Measurements from ENCODE around the gene COL5A1. TPM values are rescaled to one million over a fixed set of nuclear protein-coding genes. Genes with fewer than 3 reads are reported as not detected.

COL5A1 gene
- total RNA-seq, 5 donors from 2014 or later (not counting 1 experiment from before 2014, with no cell fraction given) = 0.18 to 2.3 (median 1.7) TPM

- POLR2A ChIA-PET = interaction anchor here in 1 of 2 donors (0.6 kb wide), 1 partner anchor 197 kb away, joined by 3 read pairs; no protein-coding TSS in a partner anchor
- Histone ChIP-seq H3K36me3 (ENCODE audit: control insufficient read depth in 2 of 2, extremely low read depth in 1 of 2, insufficient read depth in 1 of 2, low read length in 1 of 2) (no peaks in the 10 kb centered on the region), H3K4me3 (ENCODE audit: control insufficient read depth in 1 of 2, extremely low read depth in 1 of 2, low read length in 1 of 2) (no peak overlapping the region), H3K4me1 (ENCODE audit: control insufficient read depth in 1 of 2, extremely low read depth in 1 of 2, insufficient read depth in 2 of 2, low read length in 2 of 2) (no peaks in the 10 kb centered on the region), H3K9me3 (no peaks in the 10 kb centered on the region), H3K27me3 (replicated peaks in 1 of 2; ENCODE audit: control insufficient read depth in 2 of 2, extremely low read depth in 1 of 2, insufficient read depth in 2 of 2, low read length in 1 of 2) (peaks cover 0 to 10% of the 10 kb centered on the region in 2 experiments), H3K27ac (ENCODE audit: low read length) (no peak overlapping the region)
- Mint-ChIP-seq H3K4me3 (no peak overlapping the region), H3K9me3 (no peaks in the 10 kb centered on the region), H3K27ac (no peak overlapping the region), H3K4me1 (no peaks in the 10 kb centered on the region), H3K36me3 (no peaks in the 10 kb centered on the region), H3K27me3 (no peaks in the 10 kb centered on the region)
- CTCF ChIA-PET = no interaction called here
- no peak for ATAC-seq (replicated peaks in 1 of 4)
- DNase-seq = no peak
- 88% methylated on average over 1 of the region's 13 CpGs for WGBS (ENCODE audit: insufficient coverage)
Observed at GRCh38 chr9:134630393-134630790, 11.2 kb upstream of the COL5A1 start.

- H3K27ac Mint-ChIP-seq = no peak overlapping the region
- no peaks in the 10 kb centered on the region for H3K36me3 Mint-ChIP-seq
- no peak for DNase-seq
- ChIA-PET CTCF (no interaction called here), POLR2A (no interaction called here)
- no peak overlapping the region for H3K4me3 ChIP-seq (ENCODE audit: control insufficient read depth in 1 of 2, extremely low read depth in 1 of 2, low read length in 1 of 2)
- no peaks in the 10 kb centered on the region for H3K36me3 ChIP-seq (ENCODE audit: control insufficient read depth in 2 of 2, extremely low read depth in 1 of 2, insufficient read depth in 1 of 2, low read length in 1 of 2)
- H3K9me3 Mint-ChIP-seq = no peaks in the 10 kb centered on the region
- H3K4me3 Mint-ChIP-seq = no peak overlapping the region
- H3K27me3 ChIP-seq (replicated peaks in 1 of 2; ENCODE audit: control insufficient read depth in 2 of 2, extremely low read depth in 1 of 2, insufficient read depth in 2 of 2, low read length in 1 of 2) = peaks cover 0 to 9% of the 10 kb centered on the region in 2 experiments
- no peaks in the 10 kb centered on the region for H3K4me1 Mint-ChIP-seq
- 60% methylated on average over 2 of the region's 8 CpGs for WGBS (ENCODE audit: insufficient coverage)
- H3K27me3 Mint-ChIP-seq = no peaks in the 10 kb centered on the region
- no peak for ATAC-seq (replicated peaks in 1 of 4)
- no peaks in the 10 kb centered on the region for H3K9me3 ChIP-seq
- no peaks in the 10 kb centered on the region for H3K4me1 ChIP-seq (ENCODE audit: control insufficient read depth in 1 of 2, extremely low read depth in 1 of 2, insufficient read depth in 2 of 2, low read length in 2 of 2)
- no peak overlapping the region for H3K27ac ChIP-seq (ENCODE audit: low read length)
Observed at GRCh38 chr9:134630861-134631260, 10.7 kb upstream of the COL5A1 start.

GRCh38 chr9:134631881-134632280 is 9.7 kb upstream of the COL5A1 start:
- no peaks in the 10 kb centered on the region for H3K36me3 ChIP-seq (ENCODE audit: control insufficient read depth in 2 of 2, extremely low read depth in 1 of 2, insufficient read depth in 1 of 2, low read length in 1 of 2)
- POLR2A ChIA-PET = no interaction called here
- 82% methylated on average over 10 of the region's 10 CpGs for WGBS (ENCODE audit: insufficient coverage)
- H3K9me3 Mint-ChIP-seq = no peaks in the 10 kb centered on the region
- no peaks in the 10 kb centered on the region for H3K4me1 ChIP-seq (ENCODE audit: control insufficient read depth in 1 of 2, extremely low read depth in 1 of 2, insufficient read depth in 2 of 2, low read length in 2 of 2)
- H3K27ac Mint-ChIP-seq = no peak overlapping the region
- no peak overlapping the region for H3K27ac ChIP-seq (ENCODE audit: low read length)
- H3K4me3 ChIP-seq (ENCODE audit: control insufficient read depth in 1 of 2, extremely low read depth in 1 of 2, low read length in 1 of 2) = no peak overlapping the region
- H3K4me1 Mint-ChIP-seq = no peaks in the 10 kb centered on the region
- no peak overlapping the region for H3K4me3 Mint-ChIP-seq
- peaks cover 0 to 7% of the 10 kb centered on the region in 2 experiments for H3K27me3 ChIP-seq (replicated peaks in 1 of 2; ENCODE audit: control insufficient read depth in 2 of 2, extremely low read depth in 1 of 2, insufficient read depth in 2 of 2, low read length in 1 of 2)
- no peak for DNase-seq
- no peaks in the 10 kb centered on the region for H3K36me3 Mint-ChIP-seq
- CTCF ChIA-PET = no interaction called here
- no peaks in the 10 kb centered on the region for H3K9me3 ChIP-seq
- no peak for ATAC-seq (replicated peaks in 1 of 4)
- no peaks in the 10 kb centered on the region for H3K27me3 Mint-ChIP-seq

GRCh38 chr9:134632329-134632728 is 9.3 kb upstream of the COL5A1 start:
- CTCF ChIA-PET = no interaction called here
- no peaks in the 10 kb centered on the region for H3K9me3 ChIP-seq
- DNase-seq = no peak

GRCh38 chr9:134633362-134634142 is 8.1 kb upstream of the COL5A1 start:
- Mint-ChIP-seq H3K4me1 (no peaks in the 10 kb centered on the region), H3K36me3 (no peaks in the 10 kb centered on the region), H3K27ac (no peak overlapping the region), H3K4me3 (no peak overlapping the region), H3K9me3 (no peaks in the 10 kb centered on the region), H3K27me3 (peaks cover 0 to under 1% of the 10 kb centered on the region in 2 donors)
- H3K4me3 ChIP-seq (ENCODE audit: control insufficient read depth in 1 of 2, extremely low read depth in 1 of 2, low read length in 1 of 2) = no peak overlapping the region
- no peaks in the 10 kb centered on the region for H3K36me3 ChIP-seq (ENCODE audit: control insufficient read depth in 2 of 2, extremely low read depth in 1 of 2, insufficient read depth in 1 of 2, low read length in 1 of 2)
- no peaks in the 10 kb centered on the region for H3K4me1 ChIP-seq (ENCODE audit: control insufficient read depth in 1 of 2, extremely low read depth in 1 of 2, insufficient read depth in 2 of 2, low read length in 2 of 2)
- no peak for ATAC-seq (replicated peaks in 1 of 4)
- WGBS (ENCODE audit: insufficient coverage) = 81% methylated on average over 13 of the region's 16 CpGs
- H3K27me3 ChIP-seq (replicated peaks in 1 of 2; ENCODE audit: control insufficient read depth in 2 of 2, extremely low read depth in 1 of 2, insufficient read depth in 2 of 2, low read length in 1 of 2) = peaks cover 0 to 11% of the 10 kb centered on the region in 2 experiments
- H3K27ac ChIP-seq (ENCODE audit: low read length) = no peak overlapping the region
- no peak for DNase-seq
- no peaks in the 10 kb centered on the region for H3K9me3 ChIP-seq
- ChIA-PET POLR2A (no interaction called here), CTCF (no interaction called here)

More at GRCh38 chr9:134632329-134632728, 9.3 kb upstream of the COL5A1 start:
- H3K36me3 ChIP-seq (ENCODE audit: control insufficient read depth in 2 of 2, extremely low read depth in 1 of 2, insufficient read depth in 1 of 2, low read length in 1 of 2) = no peaks in the 10 kb centered on the region
- Mint-ChIP-seq H3K27me3 (no peaks in the 10 kb centered on the region), H3K27ac (no peak overlapping the region), H3K9me3 (no peaks in the 10 kb centered on the region), H3K4me1 (no peaks in the 10 kb centered on the region), H3K4me3 (no peak overlapping the region), H3K36me3 (no peaks in the 10 kb centered on the region)
- no peak overlapping the region for H3K4me3 ChIP-seq (ENCODE audit: control insufficient read depth in 1 of 2, extremely low read depth in 1 of 2, low read length in 1 of 2)
- ATAC-seq (replicated peaks in 1 of 4) = no peak
- H3K27me3 ChIP-seq (replicated peaks in 1 of 2; ENCODE audit: control insufficient read depth in 2 of 2, extremely low read depth in 1 of 2, insufficient read depth in 2 of 2, low read length in 1 of 2) = peaks cover 0 to 8% of the 10 kb centered on the region in 2 experiments
- H3K27ac ChIP-seq (ENCODE audit: low read length) = no peak overlapping the region
- WGBS (ENCODE audit: insufficient coverage) = 90% methylated on average over 7 of the region's 9 CpGs
- POLR2A ChIA-PET = no interaction called here
- no peaks in the 10 kb centered on the region for H3K4me1 ChIP-seq (ENCODE audit: control insufficient read depth in 1 of 2, extremely low read depth in 1 of 2, insufficient read depth in 2 of 2, low read length in 2 of 2)

- H3K4me1 ChIP-seq (ENCODE audit: control insufficient read depth in 1 of 2, extremely low read depth in 1 of 2, insufficient read depth in 2 of 2, low read length in 2 of 2) = no peaks in the 10 kb centered on the region
- CTCF ChIA-PET = no interaction called here
- no peaks in the 10 kb centered on the region for H3K36me3 Mint-ChIP-seq
- POLR2A ChIA-PET = no interaction called here
- H3K36me3 ChIP-seq (ENCODE audit: control insufficient read depth in 2 of 2, extremely low read depth in 1 of 2, insufficient read depth in 1 of 2, low read length in 1 of 2) = no peaks in the 10 kb centered on the region
- ATAC-seq (replicated peaks in 1 of 4) (no peak), DNase-seq (no peak)
- no peaks in the 10 kb centered on the region for H3K9me3 Mint-ChIP-seq
- no peaks in the 10 kb centered on the region for H3K4me1 Mint-ChIP-seq
- peaks cover 0 to 16% of the 10 kb centered on the region in 2 experiments for H3K27me3 ChIP-seq (replicated peaks in 1 of 2; ENCODE audit: control insufficient read depth in 2 of 2, extremely low read depth in 1 of 2, insufficient read depth in 2 of 2, low read length in 1 of 2)
- no peak overlapping the region for H3K27ac Mint-ChIP-seq
- H3K4me3 Mint-ChIP-seq = no peak overlapping the region
- H3K27me3 Mint-ChIP-seq = peaks cover 0 to 6% of the 10 kb centered on the region in 2 donors
- 87% methylated on average over 9 of the region's 9 CpGs for WGBS (ENCODE audit: insufficient coverage)
- H3K9me3 ChIP-seq = no peaks in the 10 kb centered on the region
- H3K27ac ChIP-seq (ENCODE audit: low read length) = no peak overlapping the region
- no peak overlapping the region for H3K4me3 ChIP-seq (ENCODE audit: control insufficient read depth in 1 of 2, extremely low read depth in 1 of 2, low read length in 1 of 2)
Observed at GRCh38 chr9:134634176-134634575, 7.4 kb upstream of the COL5A1 start.

Measured in T-cell (primary cell).